HL-60 (cell line): ENCODE results near the gene PRSS22.
"Not testable (repeated sequence)": the region's sequence is repeated elsewhere in the genome, so short reads cannot be mapped to it uniquely, and the experiment has no call there.

ENCODE experiments used
- DNase-seq, 2 experiments: peaks; one replicate each; pipeline ENCODE4 v3.0.0-alpha.2; 2010 to 2020; ENCODE audit warnings: low read depth in 1 of 2, low spot score in 1 of 2
- H3K27ac ChIP-seq: fragments of 250-450 bp; sonication (Bioruptor Pico); replicated peaks from 2 replicates; pipeline ENCODE4 v1.5.1; 2020; ENCODE audit warnings: mild to moderate bottlenecking, moderate library complexity
- H3K27me3 ChIP-seq: fragments of 250-450 bp; sonication (Bioruptor Pico); 2 replicates; pipeline ENCODE4 v1.5.1; 2021; ENCODE audit warnings: mild to moderate bottlenecking, moderate library complexity; ENCODE audit not compliant: insufficient read depth, poor library complexity, severe bottlenecking
- H3K4me3 ChIP-seq: replicated peaks from 2 replicates; pipeline ENCODE4 v1.5.1; 2011; ENCODE audit warnings: mild to moderate bottlenecking, control low read depth, low read length; ENCODE audit not compliant: insufficient read depth
- GABPA ChIP-seq: IDR thresholded peaks from 2 replicates; pipeline ENCODE4 v1.6.1; 2012; ENCODE audit warnings: low read depth
- POLR2AphosphoS5 ChIP-seq: IDR thresholded peaks from 2 replicates; pipeline ENCODE4 v1.6.1; 2012; ENCODE audit warnings: low read depth
- SPI1 ChIP-seq: IDR thresholded peaks from 2 replicates; pipeline ENCODE4 v1.6.1; 2012; ENCODE audit warnings: low read depth, mild to moderate bottlenecking, borderline replicate concordance
- long read RNA-seq: library from polyadenylated mRNA; unstranded; transcript quantifications from one replicate; pipeline ENCODE4 v2.0.0, GENCODE V29; 2020
- TF ChIP-seq, protein P1 (sequence below): IDR thresholded peaks from 2 replicates; pipeline ENCODE4 v1.6.1; 2012; ENCODE audit warnings: low read depth; ENCODE audit not compliant: insufficient replicate concordance
- TF ChIP-seq, protein P2 (sequence below): IDR thresholded peaks from one replicate; pipeline ENCODE4 v1.5.1; 2011; ENCODE audit warnings: low read length, control low read depth, inconsistent platforms; ENCODE audit not compliant: insufficient read depth

PRSS22 gene, protein sequence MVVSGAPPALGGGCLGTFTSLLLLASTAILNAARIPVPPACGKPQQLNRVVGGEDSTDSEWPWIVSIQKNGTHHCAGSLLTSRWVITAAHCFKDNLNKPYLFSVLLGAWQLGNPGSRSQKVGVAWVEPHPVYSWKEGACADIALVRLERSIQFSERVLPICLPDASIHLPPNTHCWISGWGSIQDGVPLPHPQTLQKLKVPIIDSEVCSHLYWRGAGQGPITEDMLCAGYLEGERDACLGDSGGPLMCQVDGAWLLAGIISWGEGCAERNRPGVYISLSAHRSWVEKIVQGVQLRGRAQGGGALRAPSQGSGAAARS
- long read RNA-seq = 0 reads

DNA sequence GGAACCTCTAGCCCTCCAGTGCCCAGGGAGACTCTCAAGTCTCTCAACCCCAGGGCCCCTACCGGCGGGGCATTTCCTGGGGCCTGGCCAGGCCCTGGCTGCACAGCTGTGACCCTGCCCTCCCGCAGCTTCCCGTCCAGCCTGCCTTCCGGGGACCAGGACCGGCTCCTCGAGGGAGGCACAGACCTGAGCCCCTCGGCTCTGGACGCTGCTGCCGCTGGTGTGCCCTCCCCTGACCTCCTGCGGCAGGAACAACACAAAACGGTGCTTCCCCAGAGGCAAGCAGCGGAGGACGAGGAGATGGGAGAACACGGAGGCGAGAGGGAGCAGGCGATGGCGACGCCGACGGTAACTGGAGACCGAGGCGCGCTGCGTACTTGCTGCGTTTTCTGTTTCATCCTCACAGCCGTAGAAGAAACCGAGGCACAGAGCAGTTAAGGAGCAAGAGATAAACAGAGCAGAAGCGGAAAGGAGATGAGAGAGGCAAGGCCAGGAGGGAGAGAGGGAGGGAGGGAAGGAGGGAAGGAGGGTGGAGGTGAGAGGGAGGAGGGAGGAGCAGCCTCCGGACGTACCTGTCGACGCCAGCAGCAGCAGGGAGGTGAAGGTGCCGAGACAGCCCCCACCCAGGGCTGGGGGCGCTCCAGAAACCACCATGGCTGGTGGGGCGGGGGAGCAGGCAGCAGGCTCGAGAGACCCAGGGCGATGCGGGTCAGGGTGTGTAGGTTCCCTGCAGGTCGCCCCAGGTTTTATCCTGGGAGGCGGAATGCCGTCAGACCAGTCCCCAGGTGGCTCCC, at the start of gene PRSS22:
PRSS22 (minus strand) TSS at position 720 of the 794 bp plus-strand sequence; CDS start at position 654, 66 bp downstream.
- TF ChIP-seq POLR2AphosphoS5 = no peak
- TF ChIP-seq, protein P1, sequence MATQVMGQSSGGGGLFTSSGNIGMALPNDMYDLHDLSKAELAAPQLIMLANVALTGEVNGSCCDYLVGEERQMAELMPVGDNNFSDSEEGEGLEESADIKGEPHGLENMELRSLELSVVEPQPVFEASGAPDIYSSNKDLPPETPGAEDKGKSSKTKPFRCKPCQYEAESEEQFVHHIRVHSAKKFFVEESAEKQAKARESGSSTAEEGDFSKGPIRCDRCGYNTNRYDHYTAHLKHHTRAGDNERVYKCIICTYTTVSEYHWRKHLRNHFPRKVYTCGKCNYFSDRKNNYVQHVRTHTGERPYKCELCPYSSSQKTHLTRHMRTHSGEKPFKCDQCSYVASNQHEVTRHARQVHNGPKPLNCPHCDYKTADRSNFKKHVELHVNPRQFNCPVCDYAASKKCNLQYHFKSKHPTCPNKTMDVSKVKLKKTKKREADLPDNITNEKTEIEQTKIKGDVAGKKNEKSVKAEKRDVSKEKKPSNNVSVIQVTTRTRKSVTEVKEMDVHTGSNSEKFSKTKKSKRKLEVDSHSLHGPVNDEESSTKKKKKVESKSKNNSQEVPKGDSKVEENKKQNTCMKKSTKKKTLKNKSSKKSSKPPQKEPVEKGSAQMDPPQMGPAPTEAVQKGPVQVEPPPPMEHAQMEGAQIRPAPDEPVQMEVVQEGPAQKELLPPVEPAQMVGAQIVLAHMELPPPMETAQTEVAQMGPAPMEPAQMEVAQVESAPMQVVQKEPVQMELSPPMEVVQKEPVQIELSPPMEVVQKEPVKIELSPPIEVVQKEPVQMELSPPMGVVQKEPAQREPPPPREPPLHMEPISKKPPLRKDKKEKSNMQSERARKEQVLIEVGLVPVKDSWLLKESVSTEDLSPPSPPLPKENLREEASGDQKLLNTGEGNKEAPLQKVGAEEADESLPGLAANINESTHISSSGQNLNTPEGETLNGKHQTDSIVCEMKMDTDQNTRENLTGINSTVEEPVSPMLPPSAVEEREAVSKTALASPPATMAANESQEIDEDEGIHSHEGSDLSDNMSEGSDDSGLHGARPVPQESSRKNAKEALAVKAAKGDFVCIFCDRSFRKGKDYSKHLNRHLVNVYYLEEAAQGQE = no peak
- no peak for TF ChIP-seq SPI1
- TF ChIP-seq, protein P2, sequence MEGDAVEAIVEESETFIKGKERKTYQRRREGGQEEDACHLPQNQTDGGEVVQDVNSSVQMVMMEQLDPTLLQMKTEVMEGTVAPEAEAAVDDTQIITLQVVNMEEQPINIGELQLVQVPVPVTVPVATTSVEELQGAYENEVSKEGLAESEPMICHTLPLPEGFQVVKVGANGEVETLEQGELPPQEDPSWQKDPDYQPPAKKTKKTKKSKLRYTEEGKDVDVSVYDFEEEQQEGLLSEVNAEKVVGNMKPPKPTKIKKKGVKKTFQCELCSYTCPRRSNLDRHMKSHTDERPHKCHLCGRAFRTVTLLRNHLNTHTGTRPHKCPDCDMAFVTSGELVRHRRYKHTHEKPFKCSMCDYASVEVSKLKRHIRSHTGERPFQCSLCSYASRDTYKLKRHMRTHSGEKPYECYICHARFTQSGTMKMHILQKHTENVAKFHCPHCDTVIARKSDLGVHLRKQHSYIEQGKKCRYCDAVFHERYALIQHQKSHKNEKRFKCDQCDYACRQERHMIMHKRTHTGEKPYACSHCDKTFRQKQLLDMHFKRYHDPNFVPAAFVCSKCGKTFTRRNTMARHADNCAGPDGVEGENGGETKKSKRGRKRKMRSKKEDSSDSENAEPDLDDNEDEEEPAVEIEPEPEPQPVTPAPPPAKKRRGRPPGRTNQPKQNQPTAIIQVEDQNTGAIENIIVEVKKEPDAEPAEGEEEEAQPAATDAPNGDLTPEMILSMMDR = no peak
- no peak for TF ChIP-seq GABPA
- Histone ChIP-seq H3K4me3 (no peak within 1 kb of the TSS), H3K27me3 (peaks cover 15% of the 10 kb centered on the region), H3K27ac (no peak within 1 kb of the TSS)
- no peak for DNase-seq

DNA sequence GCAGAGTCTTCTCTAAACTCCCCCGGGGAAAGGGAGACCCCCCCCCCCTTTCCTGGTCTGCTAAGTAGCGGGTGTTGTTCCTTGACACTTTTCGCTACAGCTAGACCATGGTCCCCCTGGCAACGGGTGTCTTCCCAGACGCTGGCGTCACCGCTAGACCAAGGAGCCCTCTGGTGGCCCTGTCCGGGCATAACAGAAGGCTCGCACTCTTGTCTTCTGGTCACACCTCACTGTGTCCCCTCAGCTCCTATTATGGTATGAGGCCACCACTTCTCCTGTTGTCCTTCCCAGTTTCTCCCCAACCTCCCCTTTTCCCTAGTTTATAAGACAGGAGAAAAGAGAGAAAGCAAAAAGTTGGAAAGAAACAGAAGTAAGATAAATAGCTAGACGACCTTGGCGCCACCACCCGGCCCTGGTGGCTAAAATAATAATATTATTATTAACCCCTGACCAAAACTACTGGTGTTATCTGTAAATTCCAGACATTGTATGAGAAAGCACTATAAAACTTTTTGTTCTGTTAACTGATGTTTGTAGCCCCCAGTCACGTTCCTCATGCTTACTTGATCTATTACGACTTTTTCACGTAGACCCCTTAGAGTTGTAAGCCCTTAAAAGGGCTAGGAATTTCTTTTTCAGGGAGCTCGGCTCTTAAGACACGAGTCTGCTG, 49.2 kb upstream of the PRSS22 start:
- peak in 1 of 2 experiments; percentile 69 for DNase-seq
- not testable (repeated sequence) for H3K27me3 ChIP-seq, H3K27ac ChIP-seq, H3K4me3 ChIP-seq

DNA sequence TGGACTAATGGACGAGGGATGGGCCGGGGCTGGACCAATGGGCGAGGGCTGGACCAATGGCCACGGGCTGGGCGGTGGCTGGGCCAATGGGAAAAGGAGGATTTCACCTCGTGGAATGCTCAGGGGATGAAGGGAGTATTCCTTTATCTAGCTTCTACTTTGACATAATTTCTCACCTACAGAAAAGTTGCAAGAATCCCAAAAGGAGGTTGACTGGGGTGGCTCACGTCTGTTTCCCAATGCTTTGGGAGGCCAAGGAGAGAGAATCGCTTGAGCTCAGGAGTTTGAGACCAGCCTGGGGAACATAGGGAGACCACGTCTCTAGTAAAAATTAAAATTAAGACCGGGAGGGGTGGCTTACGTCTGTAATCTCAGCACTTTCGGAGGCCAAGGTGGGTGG, 48.0 kb upstream of the PRSS22 start:
- Histone ChIP-seq H3K27ac (no peak overlapping the region), H3K27me3 (no peaks in the 10 kb centered on the region), H3K4me3 (no peak overlapping the region)
- no peak for DNase-seq
- TF ChIP-seq GABPA (no peak), POLR2AphosphoS5 (no peak), SPI1 (no peak)
- TF ChIP-seq, protein P2 = no peak
- TF ChIP-seq, protein P1 = no peak
